NCI-H128 (cell line): ENCODE results near the gene HINT2.

Source experiments
- DNase-seq: peaks from one replicate; lab custom pipeline; 2025; ENCODE audit not compliant: unreplicated experiment; lab: John Stamatoyannopoulos, UW

Gene HINT2

GRCh38 chr9:35841645-35841900, 26.7 kb upstream of the HINT2 start:
- no peak for DNase-seq

- no peak for DNase-seq
Observed at GRCh38 chr9:35840881-35841644, 26.2 kb upstream of the HINT2 start.

GRCh38 chr9:35839926-35840325, 25.1 kb upstream of the HINT2 start:
- DNase-seq = no peak

GRCh38 chr9:35836595-35836994, 21.8 kb upstream of the HINT2 start:
- no peak for DNase-seq

- no peak for DNase-seq
Observed at GRCh38 chr9:35835766-35836165, 20.9 kb upstream of the HINT2 start.

- no peak for DNase-seq
Observed at GRCh38 chr9:35835216-35835632, 20.4 kb upstream of the HINT2 start.

GRCh38 chr9:35834260-35835215, 19.7 kb upstream of the HINT2 start:
- no peak for DNase-seq

- no peak for DNase-seq
Observed at GRCh38 chr9:35832814-35833213, 18.0 kb upstream of the HINT2 start.

GRCh38 chr9:35831040-35831439, 16.2 kb upstream of the HINT2 start:
- DNase-seq = no peak

- no peak for DNase-seq
Observed at GRCh38 chr9:35829764-35830096, 14.9 kb upstream of the HINT2 start.

- DNase-seq = peak; percentile 79
Observed at GRCh38 chr9:35829084-35829763, 14.4 kb upstream of the HINT2 start, which contains the start of gene TMEM8B. TSS of gene TMEM8B (plus strand) at chr9:35829228. CDS start at chr9:35829448, 220 bp downstream.

GRCh38 chr9:35828716-35829083, 13.9 kb upstream of the HINT2 start, which contains the start of gene FAM221B:
TSS of gene FAM221B (minus strand) at chr9:35828732. CDS start at chr9:35826161, 2,571 bp downstream.
- no peak for DNase-seq

- no peak for DNase-seq
Observed at GRCh38 chr9:35827486-35827885, 12.6 kb upstream of the HINT2 start.

- DNase-seq = no peak
Observed at GRCh38 chr9:35826071-35826701, 11.3 kb upstream of the HINT2 start.

- DNase-seq = no peak
Observed at GRCh38 chr9:35822926-35823325, 8.1 kb upstream of the HINT2 start.

- no peak for DNase-seq
Observed at GRCh38 chr9:35820076-35820475, 5.2 kb upstream of the HINT2 start.

GRCh38 chr9:35818341-35818740, 3.5 kb upstream of the HINT2 start:
- no peak for DNase-seq

GRCh38 chr9:35816708-35817107, 1.9 kb upstream of the HINT2 start:
- no peak for DNase-seq

GRCh38 chr9:35814106-35814840, 569 bp downstream of the HINT2 start:
- no peak for DNase-seq

GRCh38 chr9:35813434-35814105, 1.3 kb downstream of the HINT2 start:
- DNase-seq = no peak
